GM10248 (cell line): ENCODE data around the gene PTPRR.

Experiments
- CTCF ChIA-PET: fragments of 300-600 bp; sonication (Branson Sonifier 250); formaldehyde crosslinking; extraction: SDS; loops from one replicate; lab custom pipeline; 2021; ENCODE audit warnings: antibody characterized with exemption; lab: Yijun Ruan, JAX
- POLR2A ChIA-PET: fragments of 350-650 bp; sonication (Branson Sonifier 250); formaldehyde crosslinking; extraction: SDS; loops from one replicate; lab custom pipeline; 2020; ENCODE audit warnings: antibody characterized with exemption; lab: Yijun Ruan, JAX
- DNase-seq: peaks from one replicate; pipeline ENCODE4 v3.0.0; 2012; ENCODE audit errors: extremely low spot score
- TF ChIP-seq, protein P1 (sequence below): IDR thresholded peaks from 2 replicates; pipeline ENCODE4 v1.5.1; 2012; ENCODE audit warnings: mild to moderate bottlenecking, low read depth; ENCODE audit errors: extremely low read depth, missing control alignments, control extremely low read depth

PTPRR gene

DNA sequence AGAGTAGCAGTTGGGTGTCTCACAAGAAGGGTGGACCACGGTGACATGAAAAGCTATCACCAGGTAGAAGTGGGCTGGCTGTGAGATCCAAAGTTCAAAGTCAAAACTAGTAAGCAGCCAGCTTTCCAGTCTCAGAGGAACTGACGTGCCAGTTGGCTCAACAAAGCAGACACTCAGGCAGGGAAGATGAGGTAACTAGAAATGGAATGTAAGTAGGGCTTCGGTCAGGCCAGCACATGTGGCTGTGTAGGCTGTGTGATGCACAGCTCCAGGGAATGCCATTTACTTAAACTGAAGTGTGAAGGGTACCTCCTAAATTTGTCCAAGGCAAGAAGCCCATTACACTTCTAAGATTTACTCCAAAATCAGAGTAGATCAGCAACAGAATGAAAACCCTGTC, 43.6 kb downstream of the PTPRR start:
- no peak for DNase-seq
- TF ChIP-seq, protein P1, sequence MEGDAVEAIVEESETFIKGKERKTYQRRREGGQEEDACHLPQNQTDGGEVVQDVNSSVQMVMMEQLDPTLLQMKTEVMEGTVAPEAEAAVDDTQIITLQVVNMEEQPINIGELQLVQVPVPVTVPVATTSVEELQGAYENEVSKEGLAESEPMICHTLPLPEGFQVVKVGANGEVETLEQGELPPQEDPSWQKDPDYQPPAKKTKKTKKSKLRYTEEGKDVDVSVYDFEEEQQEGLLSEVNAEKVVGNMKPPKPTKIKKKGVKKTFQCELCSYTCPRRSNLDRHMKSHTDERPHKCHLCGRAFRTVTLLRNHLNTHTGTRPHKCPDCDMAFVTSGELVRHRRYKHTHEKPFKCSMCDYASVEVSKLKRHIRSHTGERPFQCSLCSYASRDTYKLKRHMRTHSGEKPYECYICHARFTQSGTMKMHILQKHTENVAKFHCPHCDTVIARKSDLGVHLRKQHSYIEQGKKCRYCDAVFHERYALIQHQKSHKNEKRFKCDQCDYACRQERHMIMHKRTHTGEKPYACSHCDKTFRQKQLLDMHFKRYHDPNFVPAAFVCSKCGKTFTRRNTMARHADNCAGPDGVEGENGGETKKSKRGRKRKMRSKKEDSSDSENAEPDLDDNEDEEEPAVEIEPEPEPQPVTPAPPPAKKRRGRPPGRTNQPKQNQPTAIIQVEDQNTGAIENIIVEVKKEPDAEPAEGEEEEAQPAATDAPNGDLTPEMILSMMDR = no peak
- CTCF ChIA-PET = interaction anchor here (2.2 kb wide), 1 partner anchor 9 kb away, joined by 6 read pairs; no protein-coding TSS in a partner anchor
- POLR2A ChIA-PET = no interaction called here

DNA sequence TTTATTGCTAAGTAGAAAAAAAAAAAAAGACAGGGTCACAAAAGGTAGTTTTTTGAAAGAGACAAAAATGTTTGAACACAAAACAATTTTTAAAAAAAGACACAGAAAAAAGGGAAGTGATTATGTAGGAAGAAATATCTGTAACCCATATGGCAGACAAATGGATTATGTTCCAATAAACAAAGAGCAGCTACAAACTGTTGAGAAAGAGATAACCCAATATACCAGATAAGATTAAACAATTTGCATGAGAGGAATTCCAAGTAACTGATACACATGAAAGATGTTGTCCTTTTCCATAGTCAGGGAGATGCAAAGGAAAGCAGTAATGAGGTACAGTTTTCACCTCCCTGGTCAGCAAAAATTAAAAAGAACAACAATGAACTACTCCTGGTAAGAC, 44.9 kb downstream of the PTPRR start:
- CTCF ChIA-PET = interaction anchor here (2.2 kb wide), 1 partner anchor 10 kb away, joined by 6 read pairs; no protein-coding TSS in a partner anchor
- TF ChIP-seq, protein P1 = no peak
- POLR2A ChIA-PET = no interaction called here
- no peak for DNase-seq

DNA sequence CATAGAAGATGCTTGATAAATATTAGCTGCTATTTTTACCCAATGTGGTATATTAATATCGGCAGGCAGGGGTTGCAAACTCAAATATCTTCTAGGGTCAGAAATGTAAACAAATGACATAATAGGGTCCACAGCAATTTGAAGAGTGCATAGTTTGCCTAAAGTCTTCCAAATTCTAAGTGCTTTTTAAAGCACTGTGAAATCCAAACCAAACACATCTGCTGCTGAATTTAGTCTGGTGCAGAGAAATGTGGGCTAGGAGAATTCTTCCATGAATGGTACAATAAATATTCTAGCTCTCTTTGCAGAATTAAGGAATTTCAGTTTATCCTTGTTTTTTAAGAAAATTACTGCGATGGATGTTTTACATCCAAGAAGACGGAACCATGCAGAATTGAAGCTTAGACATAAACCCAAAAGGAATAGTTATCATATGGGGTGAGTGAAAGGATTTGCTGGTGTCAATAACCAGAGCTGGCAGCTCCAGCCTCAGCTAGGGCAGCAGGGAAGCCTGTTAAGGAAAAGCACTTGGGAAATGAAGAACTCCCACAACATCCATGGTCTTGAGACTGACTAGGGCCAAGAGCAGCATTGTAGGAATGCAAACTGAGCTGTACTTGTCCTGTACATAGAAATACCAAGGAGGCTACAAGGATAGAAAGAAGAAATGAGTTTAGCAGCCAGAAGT, 65.5 kb downstream of the PTPRR start:
- DNase-seq = no peak
- CTCF ChIA-PET = no interaction called here
- POLR2A ChIA-PET = no interaction called here
- TF ChIP-seq, protein P1 = no peak

DNA sequence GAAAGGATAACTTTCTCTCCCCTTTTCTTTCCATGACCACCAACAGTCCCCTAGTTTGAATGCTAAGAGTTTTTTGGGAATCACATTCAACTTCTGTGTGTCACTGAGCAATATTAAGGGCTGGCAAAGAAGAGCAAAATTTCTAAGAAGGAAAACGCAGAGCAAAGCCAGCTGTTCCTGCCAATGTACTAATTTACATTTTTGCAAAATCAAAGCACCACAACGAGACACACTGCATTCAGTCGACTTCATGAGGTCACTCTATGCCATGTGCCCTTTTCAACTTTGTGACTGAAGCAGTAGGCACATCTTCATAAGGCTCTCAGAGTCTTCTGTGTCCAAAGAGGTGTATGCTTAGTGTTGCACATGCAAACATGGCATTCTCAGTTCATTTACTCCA, 66.4 kb downstream of the PTPRR start:
- TF ChIP-seq, protein P1 = no peak
- ChIA-PET CTCF (no interaction called here), POLR2A (no interaction called here)
- DNase-seq = no peak

DNA sequence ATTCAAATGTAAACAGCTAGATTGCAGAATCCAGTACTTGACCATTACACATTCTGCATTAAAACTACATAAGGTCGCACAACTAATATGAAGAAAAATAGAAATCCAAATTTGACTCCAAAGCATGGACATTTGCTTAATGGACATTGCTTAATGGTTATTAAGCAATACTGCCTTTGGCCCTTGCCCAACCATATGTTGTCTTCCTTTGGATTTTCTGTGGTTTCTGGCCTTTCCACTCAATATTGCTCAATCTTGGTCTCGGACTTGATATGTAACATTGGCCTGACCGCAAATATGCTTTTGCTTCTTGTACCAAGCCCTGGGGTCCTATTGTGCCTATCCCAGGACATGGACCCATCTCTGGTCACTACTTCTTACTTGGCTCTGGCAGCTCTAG, 67.2 kb downstream of the PTPRR start:
- CTCF ChIA-PET = no interaction called here
- POLR2A ChIA-PET = no interaction called here
- DNase-seq = no peak
- TF ChIP-seq, protein P1 = no peak

DNA sequence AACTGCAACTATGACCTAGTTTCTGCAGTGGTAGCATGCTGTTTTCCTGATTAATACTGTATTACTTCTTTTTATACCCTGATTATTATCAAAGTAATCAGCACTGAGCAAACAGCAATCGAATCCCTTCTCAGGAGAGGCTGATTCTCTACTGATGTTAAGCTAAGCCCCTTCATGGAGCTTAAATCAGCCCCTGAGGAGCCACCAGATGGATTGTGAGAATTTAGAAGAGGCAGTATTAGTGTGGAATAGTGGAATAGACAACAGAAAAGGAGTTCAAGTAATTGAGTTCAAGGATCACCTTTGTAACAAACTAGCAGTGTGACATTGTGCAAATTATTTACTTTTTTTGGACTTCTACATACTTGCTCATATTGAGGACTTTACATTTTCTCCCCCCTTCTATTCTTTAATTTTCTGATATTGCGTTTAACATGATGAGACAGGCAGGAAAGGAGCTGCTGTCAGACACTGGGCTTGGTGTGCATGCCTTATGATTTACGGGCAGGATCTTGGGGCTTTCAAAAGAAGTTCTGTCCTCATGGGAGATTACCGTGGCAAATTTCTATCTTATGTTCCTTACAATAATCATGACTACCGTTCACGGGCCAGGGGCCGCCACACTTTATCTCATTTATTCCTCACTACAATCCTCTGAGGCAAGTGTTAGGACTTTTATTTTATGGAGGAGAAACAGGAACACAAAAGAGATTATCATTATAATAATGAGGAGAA, 68.0 kb downstream of the PTPRR start:
- POLR2A ChIA-PET = no interaction called here
- TF ChIP-seq, protein P1 = no peak
- CTCF ChIA-PET = no interaction called here
- no peak for DNase-seq
